Trophoblast cell (in vitro differentiated cells and primary cell): Measurements from ENCODE around the gene KDM2B.

Source experiments
- DNase-seq, 2 donors: peaks; one replicate each; pipeline ENCODE4 v3.0.0-alpha.2; 2016
- H2AFZ ChIP-seq: 2 replicates; pipeline ENCODE4 v1.6.1; 2013; ENCODE audit warnings: low read length, moderate library complexity, mild to moderate bottlenecking; ENCODE audit not compliant: insufficient read depth, poor library complexity
- H2AK5ac ChIP-seq: 2 replicates; pipeline ENCODE4 v1.6.1; 2013; ENCODE audit warnings: mild to moderate bottlenecking, low read length
- H2BK120ac ChIP-seq: 2 replicates; pipeline ENCODE4 v1.6.1; 2013; ENCODE audit warnings: low read length, mild to moderate bottlenecking, moderate library complexity; ENCODE audit not compliant: insufficient read depth, poor library complexity
- H2BK12ac ChIP-seq: 2 replicates; pipeline ENCODE4 v1.6.1; 2013; ENCODE audit warnings: mild to moderate bottlenecking, low read length, moderate library complexity
- H2BK5ac ChIP-seq: 2 replicates; pipeline ENCODE4 v1.6.1; 2013; ENCODE audit warnings: low read length, low read depth, moderate library complexity, mild to moderate bottlenecking; ENCODE audit not compliant: poor library complexity
- H3K14ac ChIP-seq: 2 replicates; pipeline ENCODE4 v1.6.1; 2013; ENCODE audit warnings: mild to moderate bottlenecking, low read length
- H3K18ac ChIP-seq: 2 replicates; pipeline ENCODE4 v1.6.1; 2013; ENCODE audit warnings: mild to moderate bottlenecking, low read length
- H3K23ac ChIP-seq: 2 replicates; pipeline ENCODE4 v1.6.1; 2013; ENCODE audit warnings: low read length
- H3K27ac ChIP-seq: 2 replicates; pipeline ENCODE4 v1.5.1; 2013; ENCODE audit warnings: low read depth, mild to moderate bottlenecking, inconsistent platforms, low read length, moderate library complexity
- H3K27me3 ChIP-seq: 2 replicates; pipeline ENCODE4 v1.6.1; 2013; ENCODE audit warnings: inconsistent platforms, mild to moderate bottlenecking, low read length, moderate library complexity; ENCODE audit not compliant: insufficient read depth
- H3K36me3 ChIP-seq, 2 experiments: 1 replicate in 1 of 2; 2 replicates in 1 of 2; pipeline ENCODE4 v1.6.1; 2013; ENCODE audit warnings: low read length in 2 of 2, mild to moderate bottlenecking in 2 of 2, moderate library complexity in 1 of 2; ENCODE audit not compliant: insufficient read depth in 2 of 2, control insufficient read depth in 1 of 2
- H3K4ac ChIP-seq: 2 replicates; pipeline ENCODE4 v1.6.1; 2013; ENCODE audit warnings: low read depth, mild to moderate bottlenecking, low read length, moderate library complexity
- H3K4me1 ChIP-seq, 2 experiments: 1 replicate in 1 of 2; 2 replicates in 1 of 2; pipeline ENCODE4 v1.6.1; 2013; ENCODE audit warnings: low read length in 2 of 2, mild to moderate bottlenecking in 2 of 2, moderate library complexity in 1 of 2; ENCODE audit not compliant: insufficient read depth in 2 of 2, control insufficient read depth in 1 of 2
- H3K4me2 ChIP-seq: 2 replicates; pipeline ENCODE4 v1.6.1; 2013; ENCODE audit warnings: inconsistent platforms, mild to moderate bottlenecking, low read length, moderate library complexity
- H3K4me3 ChIP-seq: 2 replicates; pipeline ENCODE4 v1.5.1; 2013; ENCODE audit warnings: mild to moderate bottlenecking, low read depth, low read length, inconsistent platforms
- H3K79me1 ChIP-seq: one replicate; pipeline ENCODE4 v1.6.1; 2013; ENCODE audit warnings: low read length
- H3K79me2 ChIP-seq: 2 replicates; pipeline ENCODE4 v1.6.1; 2013; ENCODE audit warnings: low read length, mild to moderate bottlenecking; ENCODE audit not compliant: control insufficient read depth, insufficient read depth, poor library complexity
- H3K9ac ChIP-seq: 2 replicates; pipeline ENCODE4 v1.6.1; 2013; ENCODE audit warnings: mild to moderate bottlenecking, low read length
- H3K9me3 ChIP-seq: 2 replicates; pipeline ENCODE4 v1.6.1; 2013; ENCODE audit warnings: low read depth, mild to moderate bottlenecking, control low read depth, inconsistent platforms, low read length; ENCODE audit not compliant: insufficient read depth
- H4K12ac ChIP-seq: 2 replicates; pipeline ENCODE4 v1.6.1; 2013; ENCODE audit warnings: low read depth, mild to moderate bottlenecking, low read length, moderate library complexity
- H4K8ac ChIP-seq: 2 replicates; pipeline ENCODE4 v1.6.1; 2013; ENCODE audit warnings: low read depth, mild to moderate bottlenecking, low read length, moderate library complexity
- H4K91ac ChIP-seq: one replicate; pipeline ENCODE4 v1.6.1; 2013; ENCODE audit warnings: low read depth, mild to moderate bottlenecking, low read length, moderate library complexity
- WGBS: extraction: QIAGEN DNeasy Blood & Tissue Kit; methylation state at CpG from one replicate; pipeline ENCODE4 v1.1.7; 2013; ENCODE audit warnings: missing lambda C conversion rate; ENCODE audit not compliant: insufficient read length, insufficient coverage; ENCODE audit errors: extremely low coverage; 5-methylcytosine and 5-hydroxymethylcytosine counted together

KDM2B gene

DNA sequence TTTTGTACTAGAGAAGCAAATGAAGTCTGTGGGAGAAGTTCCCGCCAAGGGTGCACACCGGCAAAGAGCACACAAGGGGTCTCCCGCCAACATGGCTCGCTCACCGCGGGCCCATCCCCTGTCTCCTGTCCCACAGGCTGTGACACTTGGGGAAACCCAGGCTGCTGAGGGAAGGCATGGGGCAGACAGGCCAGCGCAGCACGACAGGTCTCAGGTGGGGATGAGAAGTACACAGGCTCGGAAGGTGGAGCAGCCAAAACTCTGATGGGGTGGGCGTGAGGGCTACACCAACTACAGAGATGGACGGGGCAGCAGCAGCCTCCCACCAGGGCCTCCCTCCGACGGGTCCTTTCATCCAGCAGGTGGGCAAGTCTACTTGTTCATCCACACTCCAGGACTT is 116.5 kb downstream of the KDM2B start:
- Histone ChIP-seq H3K27ac (no peak overlapping the region), H3K14ac (no peak overlapping the region), H4K12ac (no peak overlapping the region), H3K18ac (no peak overlapping the region), H2AFZ (no peak overlapping the region), H3K4ac (peak overlapping the region; percentile 39), H2AK5ac (no peak overlapping the region), H4K91ac (no peak overlapping the region), H2BK5ac (no peak overlapping the region), H4K8ac (no peak overlapping the region), H3K79me1 (peaks cover 14% of the 10 kb centered on the region), H3K4me3 (no peak overlapping the region), H3K4me2 (no peak overlapping the region), H3K23ac (no peak overlapping the region), H3K27me3 (no peaks in the 10 kb centered on the region), H3K4me1 (peaks cover 2 to 6% of the 10 kb centered on the region in 2 experiments), H2BK12ac (no peak overlapping the region), H3K36me3 (peaks cover 6 to 10% of the 10 kb centered on the region in 2 experiments), H3K9ac (no peak overlapping the region), H3K9me3 (peaks cover 2% of the 10 kb centered on the region), H3K79me2 (peaks cover 8% of the 10 kb centered on the region), H2BK120ac (no peak overlapping the region)
- DNase-seq = no peak
- no CpG with 5 or more reads among the region's 13 CpGs for WGBS

DNA sequence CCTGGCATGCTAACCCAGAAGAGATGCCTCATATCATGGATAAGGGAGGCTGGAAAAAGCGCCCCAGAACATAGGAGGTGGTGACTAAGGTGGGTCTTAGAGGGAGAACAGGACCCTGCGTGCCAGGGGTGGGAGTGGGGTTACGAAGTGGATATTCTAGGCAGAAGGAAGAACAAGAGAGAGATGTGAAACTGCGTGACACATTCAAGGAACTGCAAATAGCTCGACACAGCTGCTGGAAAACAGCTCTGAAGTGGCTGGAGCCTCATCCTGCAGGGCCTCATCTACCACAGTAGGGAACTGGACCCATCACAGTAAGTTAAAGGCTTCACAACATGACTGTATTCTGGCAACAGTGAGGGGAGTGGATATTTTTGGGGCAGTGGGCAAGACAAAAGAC is 119.8 kb downstream of the KDM2B start:
- Histone ChIP-seq H4K91ac (no peak overlapping the region), H3K9me3 (peaks cover 2% of the 10 kb centered on the region), H3K9ac (no peak overlapping the region), H3K27ac (no peak overlapping the region), H3K14ac (no peak overlapping the region), H2AFZ (no peak overlapping the region), H2BK5ac (no peak overlapping the region), H2BK120ac (no peak overlapping the region), H3K4me1 (peaks cover 12 to 17% of the 10 kb centered on the region in 2 experiments), H3K27me3 (no peaks in the 10 kb centered on the region), H4K12ac (no peak overlapping the region), H2AK5ac (no peak overlapping the region), H3K4ac (no peak overlapping the region), H3K18ac (no peak overlapping the region), H3K4me2 (no peak overlapping the region), H3K79me1 (peaks cover 2% of the 10 kb centered on the region), H4K8ac (no peak overlapping the region), H3K79me2 (peaks cover 5% of the 10 kb centered on the region), H3K23ac (no peak overlapping the region), H3K4me3 (no peak overlapping the region), H3K36me3 (peaks cover 6 to 10% of the 10 kb centered on the region in 2 experiments), H2BK12ac (no peak overlapping the region)
- no peak for DNase-seq
- WGBS = no CpG with 5 or more reads among the region's 5 CpGs

DNA sequence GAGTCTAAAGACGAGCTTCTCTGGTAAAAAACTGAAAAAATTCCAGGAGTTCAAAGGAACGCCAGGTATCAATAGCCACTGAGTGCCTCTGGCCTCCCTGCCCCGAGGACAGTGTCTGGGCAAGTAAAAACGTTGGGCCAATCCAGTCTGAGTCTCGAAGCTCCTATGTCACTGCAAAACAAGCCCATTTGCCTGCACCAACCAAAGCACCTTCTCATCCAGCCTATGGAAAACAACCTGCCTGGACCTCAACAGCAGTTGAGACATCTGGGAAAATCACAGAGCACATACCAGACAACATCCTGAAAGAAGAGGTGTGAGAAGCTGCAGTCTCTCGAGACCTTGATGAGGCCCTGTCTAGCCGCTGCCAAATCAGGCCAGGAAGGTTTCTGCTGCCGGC is 124.3 kb downstream of the KDM2B start:
- no CpG with 5 or more reads among the region's 8 CpGs for WGBS
- peaks cover 4 to 5% of the 10 kb centered on the region in 2 experiments for H3K36me3 ChIP-seq
- H3K27me3 ChIP-seq = no peaks in the 10 kb centered on the region
- H3K4me3 ChIP-seq = no peak overlapping the region
- no peak overlapping the region for H4K8ac ChIP-seq
- no peak overlapping the region for H2BK12ac ChIP-seq
- DNase-seq = peak; percentile 77 to 80
- peak overlapping the region; percentile 32 for H4K91ac ChIP-seq
- peak overlapping the region; percentile 22 for H2BK5ac ChIP-seq
- H3K18ac ChIP-seq = no peak overlapping the region
- H2AFZ ChIP-seq = no peak overlapping the region
- H3K4me2 ChIP-seq = peak overlapping the region; percentile 28
- H3K27ac ChIP-seq = peak overlapping the region; percentile 72
- H3K4ac ChIP-seq = no peak overlapping the region
- H4K12ac ChIP-seq = no peak overlapping the region
- H3K9ac ChIP-seq = no peak overlapping the region
- no peaks in the 10 kb centered on the region for H3K9me3 ChIP-seq
- H3K79me1 ChIP-seq = peaks cover 11% of the 10 kb centered on the region
- no peak overlapping the region for H3K14ac ChIP-seq
- no peak overlapping the region for H3K23ac ChIP-seq
- H2BK120ac ChIP-seq = no peak overlapping the region
- peaks cover 17% of the 10 kb centered on the region for H3K79me2 ChIP-seq
- H2AK5ac ChIP-seq = no peak overlapping the region
- H3K4me1 ChIP-seq = peaks cover 40 to 44% of the 10 kb centered on the region in 2 experiments

DNA sequence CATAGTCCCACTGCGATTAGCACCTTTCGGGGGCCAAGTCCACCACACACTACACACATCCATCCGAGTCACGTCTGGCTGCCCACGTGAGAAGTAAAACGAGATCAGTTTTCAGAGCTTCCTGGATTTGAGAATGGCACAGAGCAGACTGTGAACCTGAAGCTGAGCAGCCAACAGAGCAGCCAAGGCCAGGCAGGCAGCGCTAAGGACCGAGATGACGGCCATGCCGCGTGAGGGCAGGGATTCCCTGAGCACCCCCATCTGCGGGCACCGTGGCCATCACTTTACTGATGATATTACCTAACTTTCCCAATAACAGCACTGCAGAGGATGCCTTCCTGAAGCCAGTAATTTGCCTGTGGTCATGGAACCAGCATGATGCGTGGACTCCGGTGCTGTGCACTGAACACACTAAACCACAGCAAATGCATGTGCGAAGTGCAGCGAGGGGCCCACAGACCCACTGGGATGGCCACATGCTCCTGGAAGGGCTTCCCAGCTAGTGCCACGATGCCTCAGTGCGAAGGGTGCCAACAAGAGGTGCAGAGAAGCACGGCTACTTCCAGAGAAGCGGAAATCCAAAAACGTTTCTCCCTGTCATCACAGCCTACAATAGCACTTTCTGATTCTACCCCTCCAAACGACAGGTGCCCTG is 124.9 kb downstream of the KDM2B start:
- Histone ChIP-seq H3K4me1 (peaks cover 40 to 44% of the 10 kb centered on the region in 2 experiments), H4K91ac (peak overlapping the region; percentile 82), H3K4ac (peak overlapping the region; percentile 22), H4K12ac (no peak overlapping the region), H3K27me3 (no peaks in the 10 kb centered on the region), H3K9ac (no peak overlapping the region), H3K14ac (peak overlapping the region; percentile 42), H3K23ac (no peak overlapping the region), H2BK5ac (no peak overlapping the region), H3K36me3 (peaks cover 4 to 8% of the 10 kb centered on the region in 2 experiments), H2BK120ac (peak overlapping the region; percentile 39), H4K8ac (peak overlapping the region; percentile 39), H3K4me2 (peak overlapping the region; percentile 16), H3K4me3 (no peak overlapping the region), H2AK5ac (peak overlapping the region; percentile 43), H3K79me1 (peaks cover 11% of the 10 kb centered on the region), H3K9me3 (no peaks in the 10 kb centered on the region), H3K27ac (peak overlapping the region; percentile 60), H3K18ac (peak overlapping the region; percentile 76), H2BK12ac (peak overlapping the region; percentile 37), H3K79me2 (peaks cover 17% of the 10 kb centered on the region), H2AFZ (no peak overlapping the region)
- DNase-seq = peak; percentile 67 to 68
- no CpG with 5 or more reads among the region's 23 CpGs for WGBS
